ENCODE results near the gene OSBPL5. TPM values are rescaled to one million over a fixed set of nuclear protein-coding genes. Genes with fewer than 3 reads are reported as not detected.

The OSBPL5 gene
- total RNA-seq, 1 experiment from 2014 or later: 6.4 TPM

- Histone ChIP-seq H3K4me1 (replicated peaks; ENCODE audit: insufficient read depth) (no peaks in the 10 kb centered on the region), H2AFZ (no peak overlapping the region), H3K36me3 (ENCODE audit: low read depth) (no peaks in the 10 kb centered on the region), H3K9me3 (ENCODE audit: insufficient read depth, low read depth) (no peaks in the 10 kb centered on the region), H3K27ac (no peak overlapping the region), H3F3A (ENCODE audit: insufficient read depth, low read depth) (no peaks in the 10 kb centered on the region), H3K9me2 (ENCODE audit: insufficient read depth) (no peaks in the 10 kb centered on the region), H3K4me2 (no peak overlapping the region), H3K79me2 (ENCODE audit: low read depth) (no peaks in the 10 kb centered on the region), H4K20me1 (ENCODE audit: insufficient read depth) (no peaks in the 10 kb centered on the region), H3K27me3 (ENCODE audit: insufficient read depth, low read depth) (no peaks in the 10 kb centered on the region), H3K4me3 (no peak overlapping the region)
- BruUV-seq (replicated peaks): no TSS peak
- intact Hi-C loops (cut with micrococcal nuclease; ENCODE audit: unreplicated experiment): no loop called here
- no peak for DNase-seq
- CTCF ChIA-PET: no interaction called here
- POLR2A ChIA-PET (ENCODE audit: unreplicated experiment): no interaction called here
- TF ChIP-seq EZH2 (IDR thresholded peaks at IDR 0.05; ENCODE audit: low read depth) (no peak), CTCF (conservative IDR thresholded peaks at IDR 0.05) (no peak)
Measured at GRCh38 chr11:3154001-3154599, 11.0 kb downstream of the OSBPL5 start.

GRCh38 chr11:3153291-3153861, 11.7 kb downstream of the OSBPL5 start:
- no peaks in the 10 kb centered on the region for H3K36me3 ChIP-seq (ENCODE audit: low read depth)
- H4K20me1 ChIP-seq (ENCODE audit: insufficient read depth): no peaks in the 10 kb centered on the region
- CTCF ChIA-PET: interaction anchor here (0.6 kb wide), 1 partner anchor 259 kb away, joined by 15 read pairs; no protein-coding TSS in a partner anchor
- H3K4me2 ChIP-seq: no peak overlapping the region
- no peaks in the 10 kb centered on the region for H3F3A ChIP-seq (ENCODE audit: insufficient read depth, low read depth)
- no peak overlapping the region for H3K27ac ChIP-seq
- H3K27me3 ChIP-seq (ENCODE audit: insufficient read depth, low read depth): no peaks in the 10 kb centered on the region
- no peak overlapping the region for H3K4me3 ChIP-seq
- H3K79me2 ChIP-seq (ENCODE audit: low read depth): no peaks in the 10 kb centered on the region
- no peaks in the 10 kb centered on the region for H3K9me3 ChIP-seq (ENCODE audit: insufficient read depth, low read depth)
- DNase-seq: no peak
- H2AFZ ChIP-seq: no peak overlapping the region
- intact Hi-C loops (cut with micrococcal nuclease; ENCODE audit: unreplicated experiment): no loop called here
- TF ChIP-seq EZH2 (IDR thresholded peaks at IDR 0.05; ENCODE audit: low read depth) (no peak), CTCF (conservative IDR thresholded peaks at IDR 0.05) (no peak)
- H3K4me1 ChIP-seq (replicated peaks; ENCODE audit: insufficient read depth): no peaks in the 10 kb centered on the region
- H3K9me2 ChIP-seq (ENCODE audit: insufficient read depth): no peaks in the 10 kb centered on the region
- POLR2A ChIA-PET (ENCODE audit: unreplicated experiment): interaction anchor here (0.8 kb wide), 1 partner anchor 9 kb away, joined by 6 read pairs; no protein-coding TSS in a partner anchor
- no TSS peak for BruUV-seq (replicated peaks)

- no peaks in the 10 kb centered on the region for H3K27me3 ChIP-seq (ENCODE audit: insufficient read depth, low read depth)
- no peak for DNase-seq
- H2AFZ ChIP-seq: no peak overlapping the region
- H3K36me3 ChIP-seq (ENCODE audit: low read depth): no peaks in the 10 kb centered on the region
- TF ChIP-seq CTCF (conservative IDR thresholded peaks at IDR 0.05) (no peak), EZH2 (IDR thresholded peaks at IDR 0.05; ENCODE audit: low read depth) (no peak)
- ChIA-PET CTCF (interaction anchor here (0.6 kb wide), 1 partner anchor 260 kb away, joined by 15 read pairs; no protein-coding TSS in a partner anchor), POLR2A (ENCODE audit: unreplicated experiment) (interaction anchor here (0.8 kb wide), 1 partner anchor 10 kb away, joined by 6 read pairs; no protein-coding TSS in a partner anchor)
- no peak overlapping the region for H3K27ac ChIP-seq
- no peaks in the 10 kb centered on the region for H3K9me2 ChIP-seq (ENCODE audit: insufficient read depth)
- no peaks in the 10 kb centered on the region for H3K79me2 ChIP-seq (ENCODE audit: low read depth)
- no peaks in the 10 kb centered on the region for H3K4me1 ChIP-seq (replicated peaks; ENCODE audit: insufficient read depth)
- no peaks in the 10 kb centered on the region for H3K9me3 ChIP-seq (ENCODE audit: insufficient read depth, low read depth)
- no peak overlapping the region for H3K4me3 ChIP-seq
- no peaks in the 10 kb centered on the region for H4K20me1 ChIP-seq (ENCODE audit: insufficient read depth)
- no peaks in the 10 kb centered on the region for H3F3A ChIP-seq (ENCODE audit: insufficient read depth, low read depth)
- BruUV-seq (replicated peaks): no TSS peak
- intact Hi-C loops (cut with micrococcal nuclease; ENCODE audit: unreplicated experiment): no loop called here
- H3K4me2 ChIP-seq: no peak overlapping the region
Measured at GRCh38 chr11:3152471-3153110, 12.5 kb downstream of the OSBPL5 start.
